Sigmoid colon (tissue), 4 donors: Measurements from ENCODE around the gene MLC1.

Source experiments
- EP300 ChIP-seq, 4 donors: sonication (generic); formaldehyde crosslinking; IDR thresholded peaks; one replicate each; pipeline ENCODE4 v1.6.1; 2017; ENCODE audit warnings: antibody characterized with exemption in 4 of 4
- TF ChIP-seq, protein P1 (sequence below), 4 experiments: fragments of 450-650 bp in 3 of 4; fragments of 200-600 bp in 1 of 4; IDR thresholded peaks; one replicate each; pipeline ENCODE4 v1.5.1; 2016 to 2019; ENCODE audit warnings: antibody characterized with exemption in 4 of 4, mild to moderate bottlenecking in 3 of 4, moderate library complexity in 2 of 4

DNA sequence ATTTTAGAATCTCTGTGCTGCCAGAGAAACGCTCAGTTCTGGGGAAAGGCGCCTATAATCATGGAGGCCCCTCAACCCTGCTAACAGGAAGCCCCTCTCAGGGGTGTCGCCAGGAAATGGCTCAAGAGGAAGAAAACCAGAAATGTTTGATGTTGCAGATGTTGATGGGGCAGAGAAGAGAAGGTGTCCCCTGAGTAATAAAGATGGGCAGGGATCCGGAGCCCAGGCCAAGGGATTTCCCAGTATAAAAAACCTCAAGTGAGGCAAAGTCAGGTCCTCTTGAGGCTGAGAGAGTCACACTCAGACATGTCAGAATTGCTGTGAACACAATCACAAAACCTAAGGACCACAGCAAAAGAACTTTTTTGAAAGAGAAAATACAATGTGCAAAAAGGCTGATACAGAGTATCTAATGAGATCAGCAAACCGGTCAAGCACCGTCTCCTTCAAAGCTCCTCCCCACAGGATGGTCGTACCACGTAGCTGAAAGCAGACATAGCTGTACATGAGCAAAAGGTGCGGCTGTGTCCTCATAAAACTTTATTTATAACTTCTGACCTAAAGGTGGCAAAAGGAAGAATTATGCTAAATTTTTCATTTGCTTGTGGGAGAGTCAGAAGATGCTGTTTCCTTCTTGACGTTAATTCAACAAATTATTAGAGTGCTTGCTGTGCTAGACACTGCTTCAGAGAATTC lies 16.8 kb upstream of the MLC1 start:
- TF ChIP-seq, protein P1, sequence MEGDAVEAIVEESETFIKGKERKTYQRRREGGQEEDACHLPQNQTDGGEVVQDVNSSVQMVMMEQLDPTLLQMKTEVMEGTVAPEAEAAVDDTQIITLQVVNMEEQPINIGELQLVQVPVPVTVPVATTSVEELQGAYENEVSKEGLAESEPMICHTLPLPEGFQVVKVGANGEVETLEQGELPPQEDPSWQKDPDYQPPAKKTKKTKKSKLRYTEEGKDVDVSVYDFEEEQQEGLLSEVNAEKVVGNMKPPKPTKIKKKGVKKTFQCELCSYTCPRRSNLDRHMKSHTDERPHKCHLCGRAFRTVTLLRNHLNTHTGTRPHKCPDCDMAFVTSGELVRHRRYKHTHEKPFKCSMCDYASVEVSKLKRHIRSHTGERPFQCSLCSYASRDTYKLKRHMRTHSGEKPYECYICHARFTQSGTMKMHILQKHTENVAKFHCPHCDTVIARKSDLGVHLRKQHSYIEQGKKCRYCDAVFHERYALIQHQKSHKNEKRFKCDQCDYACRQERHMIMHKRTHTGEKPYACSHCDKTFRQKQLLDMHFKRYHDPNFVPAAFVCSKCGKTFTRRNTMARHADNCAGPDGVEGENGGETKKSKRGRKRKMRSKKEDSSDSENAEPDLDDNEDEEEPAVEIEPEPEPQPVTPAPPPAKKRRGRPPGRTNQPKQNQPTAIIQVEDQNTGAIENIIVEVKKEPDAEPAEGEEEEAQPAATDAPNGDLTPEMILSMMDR (IDR thresholded peaks at IDR 0.05): no peak
- no peak for TF ChIP-seq EP300 (IDR thresholded peaks at IDR 0.05)
